NCI-H510A treated with DMSO at 0.1 percent for 48 hours (cell line): ENCODE results near the gene WNT16.
"Not testable (repeated sequence)": the region's sequence is repeated elsewhere in the genome, so short reads cannot be mapped to it uniquely, and the experiment has no call there.

ENCODE experiments used
- DNase-seq: peaks from one replicate; lab custom pipeline; 2025; lab: John Stamatoyannopoulos, UW

WNT16 gene

DNA sequence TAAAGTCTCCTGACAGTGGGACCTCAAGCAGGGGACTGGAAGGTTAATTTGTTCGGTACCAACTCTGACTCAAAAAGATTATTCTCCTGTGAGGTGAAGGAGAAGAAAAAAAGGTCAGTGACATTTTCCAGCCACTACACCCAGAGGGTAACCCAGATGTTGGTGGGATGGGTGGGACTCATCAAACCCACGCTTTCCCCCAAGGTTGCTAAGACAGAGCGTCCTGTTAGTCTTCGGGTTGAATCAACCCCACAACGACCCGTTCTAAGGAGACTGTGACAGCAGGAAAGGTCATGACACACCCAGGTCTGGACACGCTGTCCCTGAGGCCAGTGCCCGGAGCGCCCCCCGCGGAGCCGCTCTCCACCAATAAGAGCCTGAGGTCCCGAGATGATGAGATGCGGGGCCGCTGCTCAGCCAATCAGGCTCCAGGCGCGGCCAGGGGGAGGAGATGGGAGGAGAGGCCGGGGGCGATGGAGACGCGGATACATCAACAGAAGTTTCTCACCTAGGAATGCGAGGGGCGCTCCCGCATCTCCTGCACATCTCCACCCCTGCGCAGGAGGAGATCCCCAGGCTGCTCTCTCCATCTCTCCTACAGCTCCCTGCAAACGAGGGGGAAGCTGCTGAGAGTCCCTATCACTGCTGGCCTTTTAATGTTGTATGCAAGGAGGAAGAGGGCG, at the start of gene WNT16:
Gene WNT16, plus strand, starts transcription at position 493 of the 683 bp plus-strand sequence. CDS start 293 bp downstream, outside the sequence.
- DNase-seq: peak; percentile 12

- DNase-seq: no peak
Measured at GRCh38 chr7:121279060-121279620, 49.7 kb upstream of the WNT16 start.

GRCh38 chr7:121279822-121280221, 49.0 kb upstream of the WNT16 start:
- no peak for DNase-seq

DNA sequence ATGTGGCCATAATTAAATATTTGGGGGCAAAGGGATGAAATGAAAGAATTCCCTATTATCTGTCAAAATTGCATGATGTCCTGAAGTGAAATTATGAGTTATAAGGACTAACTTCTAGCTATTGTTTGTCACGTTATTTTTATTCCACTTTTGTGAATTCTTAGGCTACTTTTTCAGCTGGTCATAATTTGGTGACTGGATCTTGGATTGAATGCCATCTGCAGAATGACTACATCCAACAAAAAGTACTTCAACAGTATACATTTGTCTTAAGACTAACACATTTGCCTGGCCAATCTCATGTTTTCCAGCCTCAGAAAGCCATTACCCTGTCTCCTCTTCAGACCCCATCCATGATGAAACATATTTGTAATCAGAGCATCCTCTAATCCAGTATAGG, 48.1 kb upstream of the WNT16 start:
- no peak for DNase-seq

GRCh38 chr7:121282129-121282528, 46.7 kb upstream of the WNT16 start:
- no peak for DNase-seq

- DNase-seq: no peak
Measured at GRCh38 chr7:121285066-121285667, 43.6 kb upstream of the WNT16 start.

DNA sequence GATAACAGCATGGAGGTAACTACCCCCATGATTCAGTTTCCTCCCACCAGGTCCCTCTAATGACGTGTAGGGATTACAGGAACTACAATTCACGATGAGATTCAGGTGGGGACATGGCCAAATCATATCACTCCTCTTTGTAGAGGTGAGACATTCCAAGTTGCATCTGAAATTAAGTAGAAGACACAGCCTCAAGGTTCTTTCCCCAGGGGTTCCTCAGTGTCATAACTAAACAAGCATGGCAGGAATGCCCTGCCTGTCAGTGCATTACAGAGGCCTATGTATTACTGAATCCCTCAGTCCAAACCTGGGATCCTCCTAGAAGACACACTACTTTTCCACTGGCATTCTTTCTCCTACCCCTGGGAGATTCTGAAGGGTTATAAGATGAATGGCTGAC, 42.6 kb upstream of the WNT16 start:
- DNase-seq: no peak

- no peak for DNase-seq
Measured at GRCh38 chr7:121286742-121287734, 41.8 kb upstream of the WNT16 start.

DNA sequence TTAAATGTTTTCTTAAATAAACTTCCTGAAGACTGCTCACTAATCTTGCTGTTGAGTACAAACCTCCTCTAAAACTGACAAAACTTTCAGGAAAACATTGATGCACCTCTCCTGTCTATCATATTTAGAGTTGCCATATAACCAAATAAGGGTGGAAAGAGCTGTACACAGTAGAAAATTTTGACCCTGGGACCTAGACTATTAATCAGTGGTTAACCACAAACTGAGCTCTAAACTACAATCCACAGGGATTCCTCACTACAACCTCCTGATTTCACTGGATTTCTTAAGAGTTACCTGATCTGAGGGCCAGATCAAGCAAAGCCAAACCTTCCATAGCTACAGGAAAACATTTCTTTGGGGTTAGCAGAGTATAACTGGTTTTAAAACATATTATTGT, 39.9 kb upstream of the WNT16 start:
- DNase-seq: no peak

DNA sequence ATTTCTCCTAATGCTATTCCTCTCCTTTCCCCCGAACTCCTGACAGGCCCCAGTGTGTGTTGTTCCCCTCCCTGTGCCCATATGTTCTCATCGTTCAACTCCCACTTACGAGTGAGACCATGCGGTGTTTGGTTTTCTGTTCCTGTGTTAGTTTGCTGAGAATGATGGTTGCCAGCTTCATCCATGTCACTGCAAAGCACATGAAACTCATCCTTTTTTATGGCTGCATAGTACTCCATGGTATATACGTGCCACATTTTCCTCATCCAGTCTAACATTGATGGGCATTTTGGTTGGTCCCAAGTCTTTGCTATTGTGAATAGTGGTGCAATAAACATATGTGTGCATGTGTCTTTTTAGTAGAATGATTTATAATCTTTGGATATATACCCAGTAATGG, 38.9 kb upstream of the WNT16 start:
- DNase-seq: not testable (repeated sequence)

DNA sequence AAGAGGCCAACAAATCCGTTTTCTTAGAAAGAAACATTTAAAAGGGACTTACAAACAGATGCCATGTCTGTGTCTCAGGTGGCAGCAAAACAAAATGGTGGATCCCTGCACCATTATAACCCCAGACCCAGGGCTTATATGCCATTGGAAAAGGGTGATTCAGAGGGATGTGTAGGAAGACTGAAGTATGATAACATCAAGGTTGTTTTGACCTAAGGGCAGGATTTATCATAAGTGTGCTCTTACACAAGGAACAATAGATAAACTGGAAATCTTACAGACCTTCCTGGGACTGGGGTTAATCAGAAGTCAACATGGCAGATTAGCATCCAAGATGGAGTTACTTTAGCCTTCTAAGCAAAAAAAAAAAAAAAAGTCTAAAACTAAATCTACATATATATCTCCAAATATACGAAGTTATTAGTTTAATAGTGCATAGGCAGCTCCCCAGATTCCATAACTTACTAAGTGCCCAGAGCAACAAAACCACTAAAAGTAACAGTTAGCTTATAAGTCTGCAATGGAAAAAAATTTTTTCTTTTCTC, 34.3 kb upstream of the WNT16 start:
- DNase-seq: no peak

GRCh38 chr7:121297843-121298242, 31.0 kb upstream of the WNT16 start:
- no peak for DNase-seq

DNA sequence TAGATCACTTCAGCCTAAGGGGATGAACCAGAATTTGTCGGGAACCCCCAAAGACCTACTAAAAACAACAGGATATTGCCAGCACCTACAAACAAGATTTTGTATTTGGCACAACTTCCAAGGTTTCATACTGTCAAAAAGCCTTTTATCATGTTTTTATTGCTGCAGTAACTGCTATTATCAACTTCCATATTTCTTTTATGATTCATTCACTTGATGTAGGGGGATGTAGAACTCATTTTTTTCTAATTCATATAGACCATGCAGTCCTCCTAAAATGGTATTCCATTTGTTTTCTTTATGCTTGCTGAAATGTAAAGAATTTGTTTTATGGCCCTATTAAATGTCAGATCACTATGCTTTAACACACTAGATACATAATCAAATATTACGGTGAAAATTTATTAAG, 30.0 kb upstream of the WNT16 start:
- DNase-seq: no peak

GRCh38 chr7:121300685-121301420, 27.9 kb upstream of the WNT16 start:
- no peak for DNase-seq

- no peak for DNase-seq
Measured at GRCh38 chr7:121301446-121302213, 27.2 kb upstream of the WNT16 start.

DNA sequence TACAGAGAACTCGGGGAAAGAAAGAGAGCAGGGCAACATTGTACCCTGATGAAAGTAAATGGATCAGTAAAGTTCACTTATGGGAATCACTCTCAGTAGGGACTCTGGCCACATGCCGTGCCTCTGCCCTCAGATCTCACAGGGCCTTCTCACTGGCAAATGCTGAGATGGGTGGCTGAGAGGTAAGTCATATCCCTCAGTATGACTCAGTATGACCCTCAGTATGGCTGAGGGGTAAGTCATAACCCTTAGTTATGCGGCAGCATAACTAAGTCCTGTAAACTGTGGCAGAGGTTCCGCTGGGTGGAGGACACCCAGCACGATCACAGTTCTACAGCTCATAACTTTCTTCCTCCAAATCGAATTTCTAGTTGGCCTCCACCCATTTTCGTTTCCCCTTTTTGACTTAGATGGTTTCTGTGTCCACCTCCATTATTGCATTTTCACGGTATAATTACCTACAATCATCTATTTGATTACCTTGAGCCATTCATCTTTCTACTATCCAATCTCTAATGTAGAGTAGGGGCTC, 26.5 kb upstream of the WNT16 start:
- DNase-seq: no peak

DNA sequence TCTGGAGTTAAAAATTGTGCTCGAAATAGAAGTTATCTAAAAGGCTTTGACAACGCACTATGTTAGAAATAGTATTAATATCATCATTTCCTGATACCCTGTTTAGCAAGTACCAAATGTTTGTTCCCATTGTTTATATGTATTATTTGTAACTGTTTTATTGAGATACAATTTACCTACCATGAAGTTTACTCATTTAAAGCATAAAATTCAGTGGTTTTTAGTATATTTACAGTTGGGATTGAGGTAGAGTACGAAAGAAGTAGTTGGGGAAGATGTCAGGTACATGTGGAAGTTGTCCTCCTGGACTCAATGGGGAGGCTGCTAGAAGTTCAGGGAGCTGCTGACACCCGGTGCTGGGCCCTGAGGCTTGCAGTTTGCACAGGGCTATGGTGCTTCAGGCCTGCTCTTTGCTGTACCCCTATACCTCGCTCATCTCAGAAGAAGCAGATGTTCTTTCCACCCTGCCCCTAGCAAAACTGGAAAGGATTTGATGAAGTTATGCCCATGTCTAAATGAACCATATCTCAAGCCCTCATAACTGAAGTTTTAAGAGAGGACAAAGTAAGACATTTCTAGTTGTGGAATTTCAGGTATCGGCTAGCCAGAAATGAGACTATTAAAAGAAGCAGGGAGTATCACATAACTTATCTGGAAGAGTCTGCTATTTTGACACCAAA, 25.2 kb upstream of the WNT16 start:
- DNase-seq: no peak

GRCh38 chr7:121304102-121304658, 24.6 kb upstream of the WNT16 start:
- DNase-seq: no peak

DNA sequence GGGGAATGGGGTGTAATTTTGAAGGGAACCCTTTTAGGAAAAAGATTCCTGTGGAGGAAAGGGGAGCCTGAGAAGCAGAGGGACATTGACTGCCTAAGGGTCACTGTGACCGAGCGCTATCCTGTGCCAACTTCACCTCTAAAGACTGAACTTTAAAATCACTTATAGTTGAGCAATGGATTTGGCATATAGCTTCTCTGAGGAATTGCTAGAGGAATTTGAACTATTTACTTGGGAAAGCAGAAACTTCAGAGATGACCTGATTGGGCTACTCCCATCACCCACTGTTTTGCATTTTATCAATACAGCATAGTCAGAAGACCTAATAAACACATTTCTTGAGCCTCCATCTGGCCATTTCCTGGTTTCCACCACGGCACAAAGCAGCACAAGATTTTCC, 23.7 kb upstream of the WNT16 start:
- DNase-seq: no peak
